ENCODE measurements around the gene UXS1.

The UXS1 gene

GRCh38 chr2:106183101-106183696 lies 10.9 kb downstream of the UXS1 start:
- Histone ChIP-seq H3K4me3 (ENCODE audit: low read length) (no peak overlapping the region), H3K9ac (ENCODE audit: low read length) (no peak overlapping the region), H2AFZ (ENCODE audit: low read depth, low read length) (no peak overlapping the region), H3K27ac (ENCODE audit: low read length) (no peak overlapping the region), H3K27me3 (ENCODE audit: low read depth, low read length) (no peaks in the 10 kb centered on the region), H3K4me2 (ENCODE audit: low read length) (no peak overlapping the region), H3K4me1 (ENCODE audit: low read length) (no peaks in the 10 kb centered on the region), H3K9me3 (ENCODE audit: insufficient read depth, low read length) (no peaks in the 10 kb centered on the region), H4K20me1 (ENCODE audit: insufficient read depth, low read length) (peaks cover 8% of the 10 kb centered on the region; the same call in 1 of the 2 replicates), H3K36me3 (replicated peaks; ENCODE audit: low read depth, low read length) (no peaks in the 10 kb centered on the region), H3K79me2 (ENCODE audit: low read length) (peaks cover 58% of the 10 kb centered on the region)
- TF ChIP-seq EZH2phosphoT487 (IDR thresholded peaks at IDR 0.05; ENCODE audit: low read depth): no peak
- no peak for TF ChIP-seq CTCF (IDR thresholded peaks at IDR 0.05; ENCODE audit: low read depth, low read length)

GRCh38 chr2:106181064-106181463 lies 13.0 kb downstream of the UXS1 start:
- peaks cover 44% of the 10 kb centered on the region for H3K79me2 ChIP-seq (ENCODE audit: low read length)
- no peak overlapping the region for H2AFZ ChIP-seq (ENCODE audit: low read depth, low read length)
- no peaks in the 10 kb centered on the region for H3K36me3 ChIP-seq (replicated peaks; ENCODE audit: low read depth, low read length)
- no peak for TF ChIP-seq EZH2phosphoT487 (IDR thresholded peaks at IDR 0.05; ENCODE audit: low read depth)
- TF ChIP-seq CTCF (IDR thresholded peaks at IDR 0.05; ENCODE audit: low read depth, low read length): no peak
- no peak overlapping the region for H3K4me2 ChIP-seq (ENCODE audit: low read length)
- no peaks in the 10 kb centered on the region for H3K9me3 ChIP-seq (ENCODE audit: insufficient read depth, low read length)
- H4K20me1 ChIP-seq (ENCODE audit: insufficient read depth, low read length): peaks cover 13% of the 10 kb centered on the region
- no peak overlapping the region for H3K9ac ChIP-seq (ENCODE audit: low read length)
- no peaks in the 10 kb centered on the region for H3K4me1 ChIP-seq (ENCODE audit: low read length)
- H3K4me3 ChIP-seq (ENCODE audit: low read length): no peak overlapping the region
- no peaks in the 10 kb centered on the region for H3K27me3 ChIP-seq (ENCODE audit: low read depth, low read length)
- no peak overlapping the region for H3K27ac ChIP-seq (ENCODE audit: low read length)

- no peaks in the 10 kb centered on the region for H3K36me3 ChIP-seq (replicated peaks; ENCODE audit: low read depth, low read length)
- H2AFZ ChIP-seq (ENCODE audit: low read depth, low read length): no peak overlapping the region
- no peaks in the 10 kb centered on the region for H3K27me3 ChIP-seq (ENCODE audit: low read depth, low read length)
- no peak overlapping the region for H3K4me3 ChIP-seq (ENCODE audit: low read length)
- H3K9ac ChIP-seq (ENCODE audit: low read length): no peak overlapping the region
- H4K20me1 ChIP-seq (ENCODE audit: insufficient read depth, low read length): peaks cover 17% of the 10 kb centered on the region
- H3K4me1 ChIP-seq (ENCODE audit: low read length): no peaks in the 10 kb centered on the region
- H3K27ac ChIP-seq (ENCODE audit: low read length): no peak overlapping the region
- no peak overlapping the region for H3K4me2 ChIP-seq (ENCODE audit: low read length)
- H3K9me3 ChIP-seq (ENCODE audit: insufficient read depth, low read length): no peaks in the 10 kb centered on the region
- no peak for TF ChIP-seq CTCF (IDR thresholded peaks at IDR 0.05; ENCODE audit: low read depth, low read length)
- no peak for TF ChIP-seq EZH2phosphoT487 (IDR thresholded peaks at IDR 0.05; ENCODE audit: low read depth)
- peaks cover 45% of the 10 kb centered on the region for H3K79me2 ChIP-seq (ENCODE audit: low read length)
Measured at GRCh38 chr2:106180602-106181001, 13.5 kb downstream of the UXS1 start.

GRCh38 chr2:106178716-106179115 lies 15.4 kb downstream of the UXS1 start:
- no peak for TF ChIP-seq EZH2phosphoT487 (IDR thresholded peaks at IDR 0.05; ENCODE audit: low read depth)
- TF ChIP-seq CTCF (IDR thresholded peaks at IDR 0.05; ENCODE audit: low read depth, low read length): no peak
- no peak overlapping the region for H2AFZ ChIP-seq (ENCODE audit: low read depth, low read length)

More at GRCh38 chr2:106178716-106179115, 15.4 kb downstream of the UXS1 start:
- Histone ChIP-seq H3K79me2 (ENCODE audit: low read length) (peaks cover 30% of the 10 kb centered on the region), H4K20me1 (ENCODE audit: insufficient read depth, low read length) (peaks cover 13% of the 10 kb centered on the region), H3K9me3 (ENCODE audit: insufficient read depth, low read length) (no peaks in the 10 kb centered on the region), H3K27ac (ENCODE audit: low read length) (no peak overlapping the region), H3K4me2 (ENCODE audit: low read length) (no peak overlapping the region), H3K4me1 (ENCODE audit: low read length) (no peaks in the 10 kb centered on the region), H3K27me3 (ENCODE audit: low read depth, low read length) (no peaks in the 10 kb centered on the region), H3K9ac (ENCODE audit: low read length) (no peak overlapping the region), H3K36me3 (replicated peaks; ENCODE audit: low read depth, low read length) (no peaks in the 10 kb centered on the region), H3K4me3 (ENCODE audit: low read length) (no peak overlapping the region)
